HCT116 (cell line): ENCODE measurements around the gene PXYLP1. TPM values are rescaled to one million over a fixed set of nuclear protein-coding genes. Genes with fewer than 3 reads are reported as not detected.

ENCODE experiments used
- ATAC-seq: fragments of 200-7000 bp; cut with Tn5 transposase; 2 replicates; pipeline ENCODE4 v1.9.1; 2020; ENCODE audit warnings: mild to moderate bottlenecking, moderate library complexity
- Bru-seq: library from RNA; stranded (reverse); fragments of 400-500 nt; gene quantifications from one replicate; lab custom pipeline; 2021; lab: Mats Ljungman, UMichigan
- BruChase-seq, 2 experiments: library from RNA; stranded (reverse); fragments of 400-500 nt; gene quantifications; one replicate each; lab custom pipeline; 2021; lab: Mats Ljungman, UMichigan
- BruUV-seq: library from RNA; stranded (reverse); fragments of 400-500 nt; replicated peaks from 2 replicates; lab custom pipeline; 2021; lab: Mats Ljungman, UMichigan
- CTCF ChIA-PET: fragments of 300-600 bp; sonication (Branson Sonifier 250); formaldehyde crosslinking; loops from one replicate; lab custom pipeline; 2021; ENCODE audit warnings: antibody characterized with exemption; lab: Charles Lee
- POLR2A ChIA-PET: fragments of 300-600, 350-600 bp; sonication (Branson Sonifier 250); formaldehyde crosslinking; loops from one replicate; lab custom pipeline; 2021; ENCODE audit warnings: antibody characterized with exemption; lab: Charles Lee
- RAD21 ChIA-PET, 2 experiments: fragments of 300-600 bp; sonication (Branson Sonifier 250); formaldehyde crosslinking; loops; one replicate each; lab custom pipeline; 2023; ENCODE audit warnings: low total read pairs in 2 of 2; ENCODE audit not compliant: uncharacterized antibody in 2 of 2, unreplicated experiment in 2 of 2, low non-redundant PET in 1 of 2; lab: Charles Lee
- DNase-seq: peaks from one replicate; pipeline ENCODE4 v3.0.0-alpha.2; 2010; ENCODE audit warnings: low read depth, low spot score
- H2AFZ ChIP-seq: fragments of 200-600 bp; shearing (Covaris generic), sonication (generic); 2 replicates; pipeline ENCODE4 v1.6.1; 2017; ENCODE audit warnings: low read depth, mixed run types, mixed read lengths, antibody characterized with exemption, low read length; ENCODE audit not compliant: poor library complexity, severe bottlenecking
- H3K27ac ChIP-seq: 2 replicates; pipeline ENCODE4 v1.5.1; 2012; ENCODE audit warnings: low read depth, low read length
- H3K27me3 ChIP-seq: fragments of 200-600 bp; sonication (generic); 2 replicates; pipeline ENCODE4 v1.6.1; 2016; ENCODE audit warnings: mixed run types, low read length, mixed read lengths; ENCODE audit not compliant: insufficient read depth
- H3K36me3 ChIP-seq, 2 experiments: fragments of 200-500 bp in 1 of 2; fragments of 200-600 bp in 1 of 2; sonication (Bioruptor generic) in 1 of 2; sonication (generic) in 1 of 2; 2 replicates each; pipeline versions ENCODE4 v1.5.1 to v1.6.1; 2014 to 2016; ENCODE audit warnings: low read length in 2 of 2, inconsistent platforms in 1 of 2, mixed read lengths in 1 of 2, mixed run types in 1 of 2; ENCODE audit not compliant: insufficient read depth in 2 of 2, control insufficient read depth in 1 of 2
- H3K4me1 ChIP-seq, 2 experiments: fragments of 200-600 bp in 1 of 2; sonication (generic) in 1 of 2; 2 replicates each; pipeline versions ENCODE4 v1.5.1 to v1.6.1; 2012 to 2017; ENCODE audit warnings: low read length in 2 of 2, inconsistent platforms in 1 of 2, mild to moderate bottlenecking in 1 of 2, mixed read lengths in 1 of 2, mixed run types in 1 of 2, moderate library complexity in 1 of 2; ENCODE audit not compliant: insufficient read depth in 2 of 2, control insufficient read depth in 1 of 2
- H3K4me2 ChIP-seq: fragments of 200-600 bp; sonication (generic); 2 replicates; pipeline ENCODE4 v1.6.1; 2017; ENCODE audit warnings: mixed run types, low read length, mixed read lengths
- H3K4me3 ChIP-seq, 2 experiments: fragments of 200-600 bp in 1 of 2; sonication (generic) in 1 of 2; replicated peaks in 1 of 2; 2 replicates each; pipeline ENCODE4 v1.5.1; 2011 to 2016; ENCODE audit warnings: low read length in 2 of 2, control low read depth in 1 of 2, low read depth in 1 of 2, mild to moderate bottlenecking in 1 of 2, mixed read lengths in 1 of 2, mixed run types in 1 of 2
- H3K79me2 ChIP-seq: fragments of 200-600 bp; sonication (generic); 2 replicates; pipeline ENCODE4 v1.6.1; 2017; ENCODE audit warnings: mild to moderate bottlenecking, mixed run types, low read length, moderate library complexity, mixed read lengths; ENCODE audit not compliant: insufficient read depth
- H3K9ac ChIP-seq: fragments of 200-600 bp; sonication (generic); 2 replicates; pipeline ENCODE4 v1.6.1; 2016; ENCODE audit warnings: low read length, mixed read lengths
- H3K9me2 ChIP-seq: fragments of 200-600 bp; sonication (generic), shearing (Covaris generic); 2 replicates; pipeline ENCODE4 v1.6.1; 2017; ENCODE audit warnings: mixed run types, mild to moderate bottlenecking, moderate library complexity; ENCODE audit not compliant: insufficient read depth
- H3K9me3 ChIP-seq, 2 experiments: fragments of 200-500 bp in 1 of 2; fragments of 200-600 bp in 1 of 2; sonication (Bioruptor generic) in 1 of 2; sonication (generic) in 1 of 2; 2 replicates each; pipeline ENCODE4 v1.6.1; 2014 to 2017; ENCODE audit warnings: low read length in 2 of 2, mixed read lengths in 2 of 2, inconsistent platforms in 1 of 2, low read depth in 1 of 2, mild to moderate bottlenecking in 1 of 2, mixed run types in 1 of 2, moderate library complexity in 1 of 2; ENCODE audit not compliant: control insufficient read depth in 1 of 2, insufficient read depth in 1 of 2
- H4K20me1 ChIP-seq: fragments of 200-600 bp; sonication (generic), shearing (Covaris generic); 2 replicates; pipeline ENCODE4 v1.6.1; 2017; ENCODE audit warnings: mixed run types, mild to moderate bottlenecking, moderate library complexity; ENCODE audit not compliant: insufficient read depth
- CBX3 ChIP-seq: IDR thresholded peaks from 2 replicates; pipeline ENCODE4 v1.6.1; 2012; ENCODE audit warnings: low read depth
- CEBPB ChIP-seq: IDR thresholded peaks from 2 replicates; pipeline ENCODE4 v1.6.1; 2012; ENCODE audit warnings: low read depth
- CTCF ChIP-seq, 3 experiments: fragments of 200-600 bp in 1 of 3; sonication (generic) in 1 of 3; IDR thresholded peaks in 2 of 3; conservative IDR thresholded peaks in 1 of 3; 2 replicates each; pipeline ENCODE4 v1.5.1; 2012 to 2017; ENCODE audit warnings: low read depth in 2 of 3, low read length in 2 of 3, antibody characterized with exemption in 1 of 3, borderline replicate concordance in 1 of 3, control low read depth in 1 of 3, mild to moderate bottlenecking in 1 of 3, mixed read lengths in 1 of 3, mixed run types in 1 of 3, moderate library complexity in 1 of 3; ENCODE audit not compliant: insufficient read depth in 1 of 3
- EGR1 ChIP-seq: IDR thresholded peaks from 2 replicates; pipeline ENCODE4 v1.6.1; 2012; ENCODE audit warnings: low read depth
- ELF1 ChIP-seq: IDR thresholded peaks from 2 replicates; pipeline ENCODE4 v1.6.1; 2012; ENCODE audit warnings: low read depth, borderline replicate concordance
- EZH2 ChIP-seq: fragments of 200-600 bp; sonication (generic); IDR thresholded peaks from 2 replicates; pipeline ENCODE4 v1.6.1; 2017; ENCODE audit warnings: antibody characterized with exemption, mixed run types
- POLR2A ChIP-seq: IDR thresholded peaks from 2 replicates; pipeline ENCODE4 v1.7.0; 2011; ENCODE audit warnings: borderline replicate concordance; ENCODE audit not compliant: insufficient read depth, insufficient read length; ENCODE audit errors: extremely low read depth
- RAD21 ChIP-seq: IDR thresholded peaks from 2 replicates; pipeline ENCODE4 v1.6.1; 2012; ENCODE audit warnings: low read depth, mild to moderate bottlenecking
- REST ChIP-seq: IDR thresholded peaks from 2 replicates; pipeline ENCODE4 v1.6.1; 2012; ENCODE audit warnings: low read depth
- SIN3A ChIP-seq: IDR thresholded peaks from 2 replicates; pipeline ENCODE4 v1.6.1; 2012; ENCODE audit warnings: low read depth
- SP1 ChIP-seq: IDR thresholded peaks from 2 replicates; pipeline ENCODE4 v1.6.1; 2012; ENCODE audit warnings: low read depth
- SRF ChIP-seq: IDR thresholded peaks from 2 replicates; pipeline ENCODE4 v1.6.1; 2012; ENCODE audit warnings: low read depth
- TCF7L2 ChIP-seq: IDR thresholded peaks from 2 replicates; pipeline ENCODE4 v1.7.0; 2011; ENCODE audit warnings: borderline replicate concordance, inconsistent platforms; ENCODE audit not compliant: insufficient read depth, insufficient read length; ENCODE audit errors: extremely low read depth
- YY1 ChIP-seq: IDR thresholded peaks from 2 replicates; pipeline ENCODE4 v1.6.1; 2011; ENCODE audit warnings: low read length, low read depth, moderate library complexity, mild to moderate bottlenecking; ENCODE audit not compliant: insufficient replicate concordance; ENCODE audit errors: extremely low read depth
- ZBTB33 ChIP-seq: IDR thresholded peaks from 2 replicates; pipeline ENCODE4 v1.6.1; 2011; ENCODE audit warnings: mild to moderate bottlenecking, low read length, moderate library complexity; ENCODE audit not compliant: insufficient replicate concordance; ENCODE audit errors: extremely low read depth
- intact Hi-C: fragments of 100-400 bp; cut with micrococcal nuclease; formaldehyde crosslinking; loops from 2 replicates; pipeline ENCODE4 v1.10.0; 2022
- long read RNA-seq: library from polyadenylated mRNA; unstranded; transcript quantifications from one replicate; pipeline ENCODE4 v2.0.0, GENCODE V29; 2021; ENCODE audit not compliant: unreplicated experiment
- polyA plus RNA-seq: library from polyadenylated mRNA; unstranded; fragments of >200 nt; gene quantifications from 2 replicates; pipeline ENCODE4 v1.2.1, GENCODE V29; 2012; ENCODE audit warnings: missing spikeins
- total RNA-seq: library from RNA; stranded (reverse); gene quantifications from one replicate; pipeline ENCODE4 v1.2.1, GENCODE V29; 2021; ENCODE audit not compliant: unreplicated experiment

The PXYLP1 gene
- 15.3 TPM for total RNA-seq
- 5.9 and 8.3 TPM in 2 replicates for polyA plus RNA-seq
- Bru-seq, nascent RNA = percentile 60 among the genes with signal in this experiment
- percentile 52 among the genes with signal in this experiment for BruChase-seq, experiment 1, labeled RNA remaining after a 6-hour chase
- BruChase-seq, experiment 2, labeled RNA remaining after a 2-hour chase = percentile 58 among the genes with signal in this experiment
- long read RNA-seq, transcript PXYLP1-201 (6 exons, 3,281 nt) = major isoform, 14 of 35 reads
- long read RNA-seq, transcript PXYLP1-203 (7 exons, 2,066 nt) = minor isoform, 5 of 35 reads
- long read RNA-seq, partial matches to known transcripts = 9 of 35 reads
- long read RNA-seq, other reads (novel, unspliced or antisense) = 7 of 35 reads

GRCh38 chr3:141231101-141231951 is at the start of gene PXYLP1:
Gene PXYLP1, plus strand, starts transcription at chr3:141231825. Its CDS starts 28,351 bp downstream, at chr3:141260176.
- Histone ChIP-seq H3K9ac (peak within 1 kb of the TSS; percentile 68), H3K9me2 (no peaks in the 10 kb centered on the region), H3K27me3 (no peaks in the 10 kb centered on the region), H3K79me2 (peaks cover 5% of the 10 kb centered on the region; the same call in 1 of the 2 replicates), H3K36me3 (no peaks in the 10 kb centered on the region), H3K9me3 (no peaks in the 10 kb centered on the region), H3K4me3 (peak within 1 kb of the TSS; percentile 67 to 69), H2AFZ (no peak within 1 kb of the TSS), H3K4me1 (peaks cover 7 to 14% of the 10 kb centered on the region in 2 experiments; a peak in 3 of 4 replicates), H4K20me1 (no peaks in the 10 kb centered on the region), H3K27ac (peak within 1 kb of the TSS; percentile 55; the same call in 1 of the 2 replicates), H3K4me2 (peak within 1 kb of the TSS; percentile 82)
- ChIA-PET RAD21 (interaction anchor here in 1 of 2 experiments (1.0 kb wide), 1 partner anchor 50 kb away, joined by 3 read pairs; no protein-coding TSS in a partner anchor), CTCF (interaction anchor here (0.6 to 2.3 kb wide), 18 partner anchors 9 to 252 kb away, joined by 3 to 26 read pairs (median 4); no protein-coding TSS in a partner anchor), POLR2A (interaction anchor here (1.0 kb wide), 1 partner anchor 14 kb away, joined by 4 read pairs; no protein-coding TSS in a partner anchor)
- ATAC-seq (peak; percentile 95), DNase-seq (peak; percentile 36)
- intact Hi-C loops = no loop called here
- no TSS peak for BruUV-seq
- TF ChIP-seq ZBTB33 = no peak
- peak; percentile 27 for TF ChIP-seq YY1
- no peak for TF ChIP-seq EZH2
- TF ChIP-seq TCF7L2 = no peak
- no peak for TF ChIP-seq CBX3
- no peak for TF ChIP-seq REST
- TF ChIP-seq CTCF (IDR thresholded peaks at IDR 0.05 in 2 of 3, conservative IDR thresholded peaks at IDR 0.05 in 1 of 3; ENCODE audit: borderline replicate concordance in 1 of 3, insufficient read depth in 1 of 3, low read depth in 2 of 3, low read length in 2 of 3) = peak; percentile 34 to 51 (median 36); a peak in 5 of 6 replicates
- TF ChIP-seq SP1 = 0 out of 2 replicates have a peak, but pooled peaks have one; percentile 16
- 0 out of 2 replicates have a peak, but pooled peaks have one; percentile 42 for TF ChIP-seq SIN3A
- no peak for TF ChIP-seq CEBPB
- no peak for TF ChIP-seq SRF
- peak; percentile 73 for TF ChIP-seq EGR1
- TF ChIP-seq POLR2A = peak; percentile 49
- 0 out of 2 replicates have a peak, but pooled peaks have one; percentile 18 for TF ChIP-seq RAD21
- TF ChIP-seq ELF1 = no peak
